OCI-LY1 (cell line): ENCODE results near the gene MON1A.
A peak's percentile ranks its signal among the peaks of the same experiment; 100 is the strongest.

Experiments used
- H2AFZ ChIP-seq: fragments of 200-600 bp; sonication (generic), shearing (Covaris generic); 2 replicates; pipeline ENCODE4 v1.6.0; 2014; ENCODE audit warnings: antibody characterized with exemption, mild to moderate bottlenecking, low read length
- H3F3A ChIP-seq: fragments of 200-600 bp; sonication (generic), shearing (Covaris generic); 2 replicates; pipeline ENCODE4 v1.6.0; 2014; ENCODE audit warnings: mild to moderate bottlenecking, antibody characterized with exemption, low read length, moderate library complexity; ENCODE audit not compliant: insufficient read depth
- H3K27ac ChIP-seq: fragments of 200-600 bp; sonication (generic); 2 replicates; pipeline ENCODE4 v1.5.1; 2014; ENCODE audit warnings: low read length, mixed run types, mild to moderate bottlenecking, low read depth; ENCODE audit not compliant: poor library complexity, severe bottlenecking
- H3K27me3 ChIP-seq: fragments of 200-600 bp; sonication (generic); 2 replicates; pipeline ENCODE4 v1.6.0; 2014; ENCODE audit warnings: antibody characterized with exemption, mild to moderate bottlenecking, low read length, moderate library complexity; ENCODE audit not compliant: insufficient read depth
- H3K36me3 ChIP-seq: fragments of 200-600 bp; sonication (generic); 2 replicates; pipeline ENCODE4 v1.6.1; 2014; ENCODE audit warnings: mild to moderate bottlenecking, antibody characterized with exemption, low read length, moderate library complexity, mixed read lengths; ENCODE audit not compliant: insufficient read depth
- H3K4me1 ChIP-seq: fragments of 200-600 bp; sonication (generic); 2 replicates; pipeline ENCODE4 v1.5.1; 2014; ENCODE audit warnings: mild to moderate bottlenecking, low read length, moderate library complexity; ENCODE audit not compliant: insufficient read depth, severe bottlenecking
- H3K4me2 ChIP-seq: fragments of 200-600 bp; sonication (generic), shearing (Covaris generic); 2 replicates; pipeline ENCODE4 v1.6.1; 2014; ENCODE audit warnings: low read length
- H3K4me3 ChIP-seq: fragments of 200-600 bp; sonication (generic); 2 replicates; pipeline ENCODE4 v1.5.1; 2014; ENCODE audit warnings: low read length, low read depth, mild to moderate bottlenecking, mixed read lengths; ENCODE audit not compliant: poor library complexity, severe bottlenecking
- H3K79me2 ChIP-seq: fragments of 200-600 bp; shearing (Covaris generic); 2 replicates; pipeline ENCODE4 v1.6.1; 2016; ENCODE audit warnings: mixed run types, low read length, mixed read lengths; ENCODE audit not compliant: insufficient read depth
- H3K9ac ChIP-seq: fragments of 200-600 bp; sonication (generic), shearing (Covaris generic); 2 replicates; pipeline ENCODE4 v1.6.1; 2014; ENCODE audit warnings: mild to moderate bottlenecking, low read length, mixed read lengths
- H3K9me2 ChIP-seq: fragments of 200-600 bp; sonication (generic), shearing (Covaris generic); 2 replicates; pipeline ENCODE4 v1.6.1; 2014; ENCODE audit warnings: low read depth, mild to moderate bottlenecking, low read length, mixed read lengths
- H3K9me3 ChIP-seq: fragments of 200-600 bp; shearing (Covaris generic); 2 replicates; pipeline ENCODE4 v1.6.1; 2014; ENCODE audit warnings: low read length, mixed read lengths
- H4K20me1 ChIP-seq: fragments of 200-600 bp; sonication (generic), shearing (Covaris generic); 2 replicates; pipeline ENCODE4 v1.6.0; 2016; ENCODE audit warnings: mild to moderate bottlenecking, low read length; ENCODE audit not compliant: insufficient read depth
- CTCF ChIP-seq: fragments of 200-600 bp; sonication (generic), shearing (Covaris generic); IDR thresholded peaks from 2 replicates; pipeline ENCODE4 v1.5.1; 2017; ENCODE audit warnings: mild to moderate bottlenecking, antibody characterized with exemption, low read length, moderate library complexity, mixed read lengths
- EZH2 ChIP-seq: fragments of 200-600 bp; sonication (generic), shearing (Covaris generic); IDR thresholded peaks from 2 replicates; pipeline ENCODE4 v1.8.0; 2017; ENCODE audit warnings: borderline replicate concordance, mixed run types, mild to moderate bottlenecking, antibody characterized with exemption, low read length, moderate library complexity, mixed read lengths

The MON1A gene

DNA sequence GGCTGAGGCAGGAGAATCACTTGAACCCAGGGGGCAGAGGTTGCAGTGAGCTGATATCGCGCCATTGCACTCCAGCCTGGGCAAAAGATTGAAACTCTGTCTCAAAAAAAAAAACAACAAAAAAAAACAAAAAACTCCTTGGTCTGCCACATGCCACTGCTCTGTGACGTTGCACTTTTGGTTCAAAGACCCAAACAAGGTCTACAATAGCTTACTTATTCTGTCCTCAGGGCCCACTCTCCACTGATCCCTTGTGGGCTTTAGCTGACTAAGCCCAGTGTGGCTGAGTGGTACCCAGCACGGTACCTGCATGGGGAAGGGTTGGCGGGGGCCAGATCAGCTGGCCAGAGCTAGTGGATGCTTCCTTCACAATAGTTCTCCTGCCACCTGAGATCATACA is 1.8 kb downstream of the MON1A start:
- Histone ChIP-seq H3K9me3 (no peaks in the 10 kb centered on the region), H4K20me1 (no peaks in the 10 kb centered on the region), H3K4me3 (no peak overlapping the region), H3K4me1 (peaks cover 30% of the 10 kb centered on the region), H3K4me2 (peak overlapping the region; percentile 95; the same call in 1 of the 2 replicates), H2AFZ (no peak overlapping the region), H3K27ac (peak overlapping the region; percentile 50), H3K36me3 (no peaks in the 10 kb centered on the region), H3K79me2 (no peaks in the 10 kb centered on the region), H3K9me2 (no peaks in the 10 kb centered on the region), H3F3A (no peaks in the 10 kb centered on the region), H3K9ac (no peak overlapping the region), H3K27me3 (no peaks in the 10 kb centered on the region)
- TF ChIP-seq EZH2 (no peak), CTCF (no peak)

GRCh38 chr3:49926117-49926728 is 3.4 kb downstream of the MON1A start:
- H3K4me1 ChIP-seq, result peaks cover 29% of the 10 kb centered on the region
- H3K27ac ChIP-seq, result no peak overlapping the region
- H4K20me1 ChIP-seq, result no peaks in the 10 kb centered on the region
- H2AFZ ChIP-seq, result no peak overlapping the region
- H3K9me3 ChIP-seq, result no peaks in the 10 kb centered on the region
- no peak overlapping the region for H3K4me3 ChIP-seq
- no peaks in the 10 kb centered on the region for H3K79me2 ChIP-seq
- TF ChIP-seq EZH2 (no peak), CTCF (no peak)
- H3K27me3 ChIP-seq, result no peaks in the 10 kb centered on the region
- no peak overlapping the region for H3K9ac ChIP-seq
- H3K4me2 ChIP-seq, result no peak overlapping the region
- no peaks in the 10 kb centered on the region for H3K9me2 ChIP-seq
- H3F3A ChIP-seq, result no peaks in the 10 kb centered on the region
- H3K36me3 ChIP-seq, result no peaks in the 10 kb centered on the region

- H3K36me3 ChIP-seq, result no peaks in the 10 kb centered on the region
- TF ChIP-seq CTCF, result no peak
- no peak for TF ChIP-seq EZH2
- H4K20me1 ChIP-seq, result no peaks in the 10 kb centered on the region
- H3K9me2 ChIP-seq, result no peaks in the 10 kb centered on the region
- H2AFZ ChIP-seq, result no peak overlapping the region
- H3K27ac ChIP-seq, result no peak overlapping the region
- no peaks in the 10 kb centered on the region for H3K79me2 ChIP-seq
- H3K9me3 ChIP-seq, result no peaks in the 10 kb centered on the region
- H3K4me1 ChIP-seq, result peaks cover 21% of the 10 kb centered on the region
- no peak overlapping the region for H3K4me2 ChIP-seq
- no peaks in the 10 kb centered on the region for H3K27me3 ChIP-seq
- H3F3A ChIP-seq, result no peaks in the 10 kb centered on the region
- H3K9ac ChIP-seq, result no peak overlapping the region
- H3K4me3 ChIP-seq, result no peak overlapping the region
These were observed 4.1 kb downstream of the MON1A start for GRCh38 chr3:49925485-49925884.
